IMR-90 (cell line): ENCODE measurements around the gene YPEL1. TPM values are rescaled to one million over a fixed set of nuclear protein-coding genes. Genes with fewer than 3 reads are reported as not detected.

Experiments
- ATAC-seq: fragments of 200-7000 bp; cut with Tn5 transposase; 2 replicates; pipeline ENCODE4 v1.9.1; 2020; ENCODE audit warnings: low read depth, mild to moderate bottlenecking, moderate library complexity
- BruUV-seq: library from RNA; stranded (reverse); fragments of 400-500 nt; replicated peaks from 2 replicates; lab custom pipeline; 2021; lab: Mats Ljungman, UMichigan
- CTCF ChIA-PET: fragments of 300-600 bp; formaldehyde crosslinking; extraction: SDS; loops from one replicate; lab custom pipeline; 2021; ENCODE audit warnings: antibody characterized with exemption; lab: Yijun Ruan, JAX
- POLR2A ChIA-PET: fragments of 300-600 bp; sonication (Branson Sonifier 250); formaldehyde crosslinking; loops from one replicate; lab custom pipeline; 2022; ENCODE audit warnings: antibody characterized with exemption; ENCODE audit not compliant: unreplicated experiment; lab: Charles Lee
- DNase-seq: peaks from one replicate; pipeline ENCODE4 v3.0.0; 2013
- H2AFZ ChIP-seq: replicated peaks from 2 replicates; pipeline ENCODE3; 2013; ENCODE audit warnings: low read length, mild to moderate bottlenecking; ENCODE audit not compliant: poor library complexity
- H2AK5ac ChIP-seq: 2 replicates; pipeline ENCODE4 v1.6.1; 2013; ENCODE audit warnings: low read depth, low read length, inconsistent platforms
- H2AK9ac ChIP-seq: replicated peaks from 2 replicates; pipeline ENCODE3; 2013; ENCODE audit warnings: mild to moderate bottlenecking, low read depth, low read length, moderate library complexity; ENCODE audit not compliant: poor library complexity
- H2BK120ac ChIP-seq: 2 replicates; pipeline ENCODE4 v1.6.1; 2013; ENCODE audit warnings: low read depth, low read length, inconsistent platforms
- H2BK15ac ChIP-seq: 3 replicates; pipeline ENCODE4 v1.6.1; 2013; ENCODE audit warnings: low read depth, low read length, inconsistent platforms
- H2BK20ac ChIP-seq: 2 replicates; pipeline ENCODE4 v1.6.1; 2013; ENCODE audit warnings: low read depth, mild to moderate bottlenecking, inconsistent platforms, low read length, moderate library complexity
- H2BK5ac ChIP-seq: 2 replicates; pipeline ENCODE4 v1.6.1; 2013; ENCODE audit warnings: mild to moderate bottlenecking, low read depth, low read length, inconsistent platforms; ENCODE audit not compliant: poor library complexity, severe bottlenecking
- H3K14ac ChIP-seq: replicated peaks from 2 replicates; pipeline ENCODE4 v1.6.1; 2013; ENCODE audit warnings: low read depth, low read length, inconsistent platforms
- H3K18ac ChIP-seq: 2 replicates; pipeline ENCODE4 v1.6.1; 2013; ENCODE audit warnings: low read depth, low read length, control low read depth
- H3K23ac ChIP-seq: 2 replicates; pipeline ENCODE4 v1.6.1; 2013; ENCODE audit warnings: low read depth, low read length, inconsistent platforms
- H3K27ac ChIP-seq: 2 replicates; pipeline ENCODE4 v1.5.1; 2013; ENCODE audit warnings: mild to moderate bottlenecking, control low read depth, low read length; ENCODE audit not compliant: insufficient read depth
- H3K27me3 ChIP-seq: 2 replicates; pipeline ENCODE4 v1.6.1; 2013; ENCODE audit warnings: low read length; ENCODE audit not compliant: control insufficient read depth, insufficient read depth
- H3K36me3 ChIP-seq: 2 replicates; pipeline ENCODE4 v1.6.1; 2013; ENCODE audit warnings: low read length, mixed read lengths; ENCODE audit not compliant: control insufficient read depth, insufficient read depth
- H3K4ac ChIP-seq: 2 replicates; pipeline ENCODE4 v1.6.1; 2013; ENCODE audit warnings: low read depth, low read length, inconsistent platforms
- H3K4me1 ChIP-seq: 2 replicates; pipeline ENCODE4 v1.6.1; 2013; ENCODE audit warnings: low read length, mixed read lengths; ENCODE audit not compliant: control insufficient read depth, insufficient read depth
- H3K4me2 ChIP-seq: 2 replicates; pipeline ENCODE4 v1.6.1; 2013; ENCODE audit warnings: low read depth, mild to moderate bottlenecking, control low read depth, low read length, moderate library complexity
- H3K4me3 ChIP-seq: 2 replicates; pipeline ENCODE4 v1.5.1; 2013; ENCODE audit warnings: low read depth, mild to moderate bottlenecking, control low read depth, low read length, moderate library complexity; ENCODE audit not compliant: insufficient read depth
- H3K56ac ChIP-seq: 2 replicates; pipeline ENCODE4 v1.6.1; 2013; ENCODE audit warnings: low read length, inconsistent platforms; ENCODE audit not compliant: insufficient read depth; ENCODE audit errors: extremely low read depth
- H3K79me1 ChIP-seq, 2 experiments: 2 replicates each; pipeline ENCODE4 v1.6.1; 2013; ENCODE audit warnings: low read length in 2 of 2, inconsistent platforms in 1 of 2, low read depth in 1 of 2
- H3K9ac ChIP-seq: 2 replicates; pipeline ENCODE4 v1.6.1; 2013; ENCODE audit warnings: low read depth, low read length, control low read depth
- H3K9me1 ChIP-seq: 2 replicates; pipeline ENCODE4 v1.6.1; 2013; ENCODE audit warnings: low read length, inconsistent platforms; ENCODE audit not compliant: insufficient read depth
- H3K9me3 ChIP-seq: 2 replicates; pipeline ENCODE4 v1.6.1; 2013; ENCODE audit warnings: low read length; ENCODE audit not compliant: control insufficient read depth, insufficient read depth
- H4K20me1 ChIP-seq: 2 replicates; pipeline ENCODE4 v1.6.1; 2013; ENCODE audit warnings: low read length, inconsistent platforms; ENCODE audit not compliant: insufficient read depth
- H4K5ac ChIP-seq: 2 replicates; pipeline ENCODE4 v1.6.1; 2013; ENCODE audit warnings: mild to moderate bottlenecking, low read depth, low read length, control low read depth
- H4K8ac ChIP-seq, 2 experiments: 2 replicates each; pipeline ENCODE4 v1.6.1; 2013; ENCODE audit warnings: low read depth in 2 of 2, low read length in 2 of 2, control low read depth in 1 of 2, inconsistent platforms in 1 of 2
- H4K91ac ChIP-seq: 2 replicates; pipeline ENCODE4 v1.6.1; 2013; ENCODE audit warnings: low read depth, low read length, inconsistent platforms; ENCODE audit not compliant: insufficient read depth
- BHLHE40 ChIP-seq: fragments of 150-350 bp; IDR thresholded peaks from 2 replicates; pipeline ENCODE4 v1.6.1; 2016; ENCODE audit warnings: mild to moderate bottlenecking, low read depth, low read length
- CEBPB ChIP-seq: IDR thresholded peaks from 2 replicates; pipeline ENCODE4 v1.6.1; 2012; ENCODE audit warnings: low read depth, low read length, improper control_type of control experiment
- CHD1 ChIP-seq: IDR thresholded peaks from 2 replicates; pipeline ENCODE4 v1.6.1; 2012; ENCODE audit warnings: low read depth, low read length, improper control_type of control experiment
- FOS ChIP-seq: fragments of 150-350 bp; IDR thresholded peaks from 2 replicates; pipeline ENCODE4 v1.6.1; 2016; ENCODE audit warnings: low read depth, low read length
- MAFK ChIP-seq: IDR thresholded peaks from 2 replicates; pipeline ENCODE4 v1.6.1; 2012; ENCODE audit warnings: low read depth, low read length, improper control_type of control experiment
- MXI1 ChIP-seq: IDR thresholded peaks from 2 replicates; pipeline ENCODE4 v1.6.1; 2012; ENCODE audit warnings: low read depth, mild to moderate bottlenecking, low read length, moderate library complexity, borderline replicate concordance
- NFE2L2 ChIP-seq: fragments of 150-350 bp; IDR thresholded peaks from 2 replicates; pipeline ENCODE4 v1.6.1; 2016; ENCODE audit warnings: low read depth, mild to moderate bottlenecking, low read length
- POLR2A ChIP-seq: IDR thresholded peaks from 2 replicates; pipeline ENCODE4 v1.6.1; 2012; ENCODE audit warnings: mild to moderate bottlenecking, low read depth, low read length
- RAD21 ChIP-seq: IDR thresholded peaks from 2 replicates; pipeline ENCODE4 v1.6.1; 2012; ENCODE audit warnings: low read length, improper control_type of control experiment
- RCOR1 ChIP-seq: IDR thresholded peaks from 2 replicates; pipeline ENCODE4 v1.6.1; 2012; ENCODE audit warnings: mild to moderate bottlenecking, low read length, improper control_type of control experiment; ENCODE audit not compliant: insufficient replicate concordance
- RFX5 ChIP-seq: IDR thresholded peaks from 2 replicates; pipeline ENCODE4 v1.8.0; 2012; ENCODE audit warnings: low read depth, mild to moderate bottlenecking, low read length, moderate library complexity
- SMC3 ChIP-seq: fragments of 150-350 bp; IDR thresholded peaks from 2 replicates; pipeline ENCODE4 v1.6.1; 2016; ENCODE audit warnings: low read depth, mild to moderate bottlenecking, antibody characterized with exemption, low read length, moderate library complexity
- WGBS, 2 experiments: methylation state at CpG; one replicate each; pipeline versions ENCODE4 v1.1.5 to v1.1.7; 2013; ENCODE audit warnings: missing lambda C conversion rate in 2 of 2; ENCODE audit not compliant: insufficient read length in 1 of 2; ENCODE audit errors: extremely low coverage in 2 of 2; 5-methylcytosine and 5-hydroxymethylcytosine counted together
- dilution Hi-C: fragments of 300-500 bp; cut with HindIII; formaldehyde crosslinking; loops from one replicate; pipeline ENCODE4 v1.14.3; 2018; ENCODE audit warnings: low sequenced_read_pairs; ENCODE audit not compliant: unreplicated experiment
- in situ Hi-C: fragments of 300-500 bp; cut with MboI; formaldehyde crosslinking; loops from 3 replicates; pipeline ENCODE4 v1.14.3; 2019; ENCODE audit warnings: low sequenced_read_pairs, inconsistent platforms, mixed read lengths
- intact Hi-C: fragments of 100-400 bp; cut with micrococcal nuclease; formaldehyde crosslinking; loops from 2 replicates; pipeline ENCODE4 v1.10.0; 2022
- polyA plus RNA-seq, 3 experiments: library from polyadenylated mRNA; depleted of rRNA; stranded (reverse); fragments of >200 nt; gene quantifications; 2 replicates each; pipeline ENCODE4 v1.2.3, GENCODE V29; 2012; ENCODE audit warnings: low replicate concordance in 1 of 3
- total RNA-seq: library from RNA; depleted of rRNA; stranded (reverse); fragments of >200 nt; gene quantifications from 2 replicates; pipeline ENCODE4 v1.2.3, GENCODE V29; 2012
- TF ChIP-seq, protein P1 (sequence below): fragments of 150-350 bp; IDR thresholded peaks from 2 replicates; pipeline ENCODE4 v1.6.1; 2017; ENCODE audit warnings: mild to moderate bottlenecking, antibody characterized with exemption, low read length, low read depth
- TF ChIP-seq, protein P2 (sequence below): conservative IDR thresholded peaks from 2 replicates; pipeline ENCODE4 v1.5.1; 2012; ENCODE audit warnings: mild to moderate bottlenecking, low read depth, low read length, improper control_type of control experiment
- TF ChIP-seq, protein P3 (sequence below): fragments of 150-350 bp; IDR thresholded peaks from 2 replicates; pipeline ENCODE4 v1.6.1; 2016; ENCODE audit warnings: low read depth, mild to moderate bottlenecking, low read length, moderate library complexity, borderline replicate concordance

The YPEL1 gene
- total and polyA plus RNA-seq, 2 of the 4 experiments (the other 2 are of a cell fraction), result 0.72 to 1.3 TPM

DNA sequence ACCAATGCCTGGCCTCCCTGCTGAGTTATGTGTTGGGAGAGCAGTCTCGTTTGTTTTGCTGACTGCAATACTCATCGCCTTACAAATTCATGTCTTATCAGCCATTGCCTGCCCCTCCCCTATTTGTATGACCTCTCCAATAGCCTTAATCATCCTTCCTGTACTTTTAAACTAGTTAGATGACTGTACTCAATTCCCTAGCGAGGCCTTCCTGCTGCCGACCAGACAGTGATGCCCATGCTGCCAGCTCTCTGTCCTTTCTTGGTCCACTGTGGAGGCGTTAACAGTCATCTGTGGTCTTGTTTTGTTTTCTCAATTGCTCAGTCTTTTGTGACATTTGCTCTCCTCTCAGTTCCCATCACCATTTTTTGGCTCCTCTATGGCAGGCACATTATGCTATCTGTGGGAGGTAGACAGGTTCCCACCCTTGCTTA is 20.3 kb upstream of the YPEL1 start:
- Histone ChIP-seq H3K9me1 (peaks cover 21% of the 10 kb centered on the region), H2BK120ac (0 out of 2 replicates have a peak overlapping the region, but pooled peaks have one; percentile 7), H4K91ac (no peak overlapping the region), H2BK5ac (peak overlapping the region; percentile 29), H3K14ac (0 out of 2 replicates have a peak overlapping the region, but pooled peaks have one; percentile 5), H2AFZ (no peak overlapping the region), H3K36me3 (peaks cover 4% of the 10 kb centered on the region), H3K4ac (0 out of 2 replicates have a peak overlapping the region, but pooled peaks have one; percentile 7), H2AK5ac (no peak overlapping the region), H2AK9ac (no peak overlapping the region), H2BK15ac (no peak overlapping the region), H3K9me3 (no peaks in the 10 kb centered on the region), H3K9ac (no peak overlapping the region), H2BK20ac (no peak overlapping the region), H3K27me3 (no peaks in the 10 kb centered on the region), H3K4me3 (no peak overlapping the region), H3K18ac (peak overlapping the region; percentile 56; the same call in 1 of the 2 replicates), H3K23ac (no peak overlapping the region), H3K4me1 (peaks cover 23% of the 10 kb centered on the region), H4K8ac (peak overlapping the region in 1 of 2 experiments; percentile 46; a peak in 2 of 4 replicates), H4K5ac (no peak overlapping the region), H3K27ac (peak overlapping the region; percentile 2; the same call in 1 of the 2 replicates), H3K56ac (no peak overlapping the region), H4K20me1 (peaks cover 4% of the 10 kb centered on the region; the same call in 1 of the 2 replicates), H3K4me2 (peak overlapping the region; percentile 1; the same call in 1 of the 2 replicates), H3K79me1 (peaks cover 11 to 33% of the 10 kb centered on the region in 2 experiments; a peak in 3 of 4 replicates)
- POLR2A ChIA-PET, result interaction anchor here (0.7 kb wide), 1 partner anchor 8 kb away, joined by 6 read pairs; no protein-coding TSS in a partner anchor
- dilution Hi-C loops (no loop called here), intact Hi-C loops (no loop called here), in situ Hi-C loops (no loop called here)
- ATAC-seq, result peak; percentile 84
- CTCF ChIA-PET, result no interaction called here
- peak; percentile 90 for DNase-seq
- 8% methylated on average over 2 of the region's 5 CpGs; no CpG with 5 or more reads in 1 of the 2 experiments for WGBS, 2 experiments
- BruUV-seq, result no TSS peak
- TF ChIP-seq NFE2L2, result no peak; the same call in none of the 2 replicates
- TF ChIP-seq CHD1, result no peak
- TF ChIP-seq MAFK, result peak; percentile 78
- peak; percentile 68; the same call in 1 of the 2 replicates for TF ChIP-seq FOS
- TF ChIP-seq, protein P1, sequence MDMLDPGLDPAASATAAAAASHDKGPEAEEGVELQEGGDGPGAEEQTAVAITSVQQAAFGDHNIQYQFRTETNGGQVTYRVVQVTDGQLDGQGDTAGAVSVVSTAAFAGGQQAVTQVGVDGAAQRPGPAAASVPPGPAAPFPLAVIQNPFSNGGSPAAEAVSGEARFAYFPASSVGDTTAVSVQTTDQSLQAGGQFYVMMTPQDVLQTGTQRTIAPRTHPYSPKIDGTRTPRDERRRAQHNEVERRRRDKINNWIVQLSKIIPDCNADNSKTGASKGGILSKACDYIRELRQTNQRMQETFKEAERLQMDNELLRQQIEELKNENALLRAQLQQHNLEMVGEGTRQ, result 0 out of 2 replicates have a peak, but pooled peaks have one; percentile 3
- TF ChIP-seq BHLHE40, result peak; percentile 19; the same call in 1 of the 2 replicates
- no peak for TF ChIP-seq RAD21
- TF ChIP-seq, protein P2, sequence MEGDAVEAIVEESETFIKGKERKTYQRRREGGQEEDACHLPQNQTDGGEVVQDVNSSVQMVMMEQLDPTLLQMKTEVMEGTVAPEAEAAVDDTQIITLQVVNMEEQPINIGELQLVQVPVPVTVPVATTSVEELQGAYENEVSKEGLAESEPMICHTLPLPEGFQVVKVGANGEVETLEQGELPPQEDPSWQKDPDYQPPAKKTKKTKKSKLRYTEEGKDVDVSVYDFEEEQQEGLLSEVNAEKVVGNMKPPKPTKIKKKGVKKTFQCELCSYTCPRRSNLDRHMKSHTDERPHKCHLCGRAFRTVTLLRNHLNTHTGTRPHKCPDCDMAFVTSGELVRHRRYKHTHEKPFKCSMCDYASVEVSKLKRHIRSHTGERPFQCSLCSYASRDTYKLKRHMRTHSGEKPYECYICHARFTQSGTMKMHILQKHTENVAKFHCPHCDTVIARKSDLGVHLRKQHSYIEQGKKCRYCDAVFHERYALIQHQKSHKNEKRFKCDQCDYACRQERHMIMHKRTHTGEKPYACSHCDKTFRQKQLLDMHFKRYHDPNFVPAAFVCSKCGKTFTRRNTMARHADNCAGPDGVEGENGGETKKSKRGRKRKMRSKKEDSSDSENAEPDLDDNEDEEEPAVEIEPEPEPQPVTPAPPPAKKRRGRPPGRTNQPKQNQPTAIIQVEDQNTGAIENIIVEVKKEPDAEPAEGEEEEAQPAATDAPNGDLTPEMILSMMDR, result no peak
- TF ChIP-seq CEBPB, result peak; percentile 38; the same call in 1 of the 2 replicates
- no peak for TF ChIP-seq SMC3
- TF ChIP-seq RFX5, result no peak
- no peak for TF ChIP-seq MXI1
- TF ChIP-seq RCOR1, result no peak
- no peak for TF ChIP-seq POLR2A
- TF ChIP-seq, protein P3, sequence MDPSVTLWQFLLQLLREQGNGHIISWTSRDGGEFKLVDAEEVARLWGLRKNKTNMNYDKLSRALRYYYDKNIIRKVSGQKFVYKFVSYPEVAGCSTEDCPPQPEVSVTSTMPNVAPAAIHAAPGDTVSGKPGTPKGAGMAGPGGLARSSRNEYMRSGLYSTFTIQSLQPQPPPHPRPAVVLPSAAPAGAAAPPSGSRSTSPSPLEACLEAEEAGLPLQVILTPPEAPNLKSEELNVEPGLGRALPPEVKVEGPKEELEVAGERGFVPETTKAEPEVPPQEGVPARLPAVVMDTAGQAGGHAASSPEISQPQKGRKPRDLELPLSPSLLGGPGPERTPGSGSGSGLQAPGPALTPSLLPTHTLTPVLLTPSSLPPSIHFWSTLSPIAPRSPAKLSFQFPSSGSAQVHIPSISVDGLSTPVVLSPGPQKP, result no peak
